Naive B cell (primary cell): ENCODE measurements around the gene SUCO. TPM values are rescaled to one million over a fixed set of nuclear protein-coding genes. Genes with fewer than 3 reads are reported as not detected.

Source experiments
- ATAC-seq, 2 donors: fragments of 150-1000 bp; cut with Tn5 transposase; 2 replicates each; pipeline ENCODE4 v1.10.0; 2021; ENCODE audit warnings: low read depth in 2 of 2, mild to moderate bottlenecking in 2 of 2, moderate library complexity in 2 of 2
- DNase-seq: peaks from one replicate; pipeline ENCODE4 v3.0.0; 2022
- H3K27ac Mint-ChIP-seq, 6 donors: one replicate each; pipeline ENCODE4 v1.8.0; 2020 to 2022; ENCODE audit warnings: mild to moderate bottlenecking in 6 of 6, mixed read lengths in 6 of 6, moderate library complexity in 5 of 6, inconsistent platforms in 2 of 6
- H3K27me3 Mint-ChIP-seq, 3 donors: one replicate each; pipeline ENCODE4 v1.8.0; 2021 to 2022; ENCODE audit warnings: mixed read lengths in 3 of 3, mild to moderate bottlenecking in 1 of 3
- H3K36me3 Mint-ChIP-seq, 2 donors: one replicate each; pipeline ENCODE4 v1.8.0; 2020 to 2022; ENCODE audit warnings: mixed read lengths in 2 of 2, inconsistent platforms in 1 of 2, mild to moderate bottlenecking in 1 of 2
- H3K4me1 Mint-ChIP-seq, 3 donors: one replicate each; pipeline ENCODE4 v1.8.0; 2020 to 2022; ENCODE audit warnings: mixed read lengths in 3 of 3, inconsistent platforms in 1 of 3, mild to moderate bottlenecking in 1 of 3, moderate library complexity in 1 of 3
- H3K4me3 Mint-ChIP-seq, 8 donors: one replicate each; pipeline ENCODE4 v1.8.0; 2020 to 2022; ENCODE audit warnings: mild to moderate bottlenecking in 8 of 8, mixed read lengths in 8 of 8, moderate library complexity in 8 of 8, inconsistent platforms in 2 of 8
- H3K9me3 Mint-ChIP-seq, 7 donors: one replicate each; pipeline ENCODE4 v1.8.0; 2020 to 2022; ENCODE audit warnings: mixed read lengths in 7 of 7, mild to moderate bottlenecking in 5 of 7, inconsistent platforms in 2 of 7, moderate library complexity in 1 of 7
- polyA plus RNA-seq, 6 donors: library from polyadenylated mRNA; unstranded; fragments of 300-500 nt; fragmentation: Illumina TruSeq; gene quantifications; one replicate each; pipeline ENCODE4 v1.2.3, GENCODE V29; 2021; ENCODE audit warnings: low read depth in 6 of 6

SUCO gene
- polyA plus RNA-seq, 6 donors from 2014 or later = 18.6 to 22.0 (median 20.6) TPM

GRCh38 chr1:172554915-172555314 is 22.0 kb downstream of the SUCO start:
- no peaks in the 10 kb centered on the region for H3K9me3 Mint-ChIP-seq
- H3K27me3 Mint-ChIP-seq = no peaks in the 10 kb centered on the region
- no peak overlapping the region for H3K4me3 Mint-ChIP-seq
- H3K27ac Mint-ChIP-seq = peak overlapping the region in 2 of 6 donors; percentile 0 to 7
- peaks cover 6 to 19% of the 10 kb centered on the region in 2 donors for H3K36me3 Mint-ChIP-seq
- no peak for DNase-seq
- ATAC-seq = no peak
- peaks cover 0 to 13% (median 12%) of the 10 kb centered on the region in 3 donors for H3K4me1 Mint-ChIP-seq

GRCh38 chr1:172556461-172556860 is 23.5 kb downstream of the SUCO start:
- H3K4me3 Mint-ChIP-seq = no peak overlapping the region
- peaks cover 19 to 23% of the 10 kb centered on the region in 2 donors for H3K36me3 Mint-ChIP-seq
- H3K4me1 Mint-ChIP-seq = peaks cover 0 to 8% (median 6%) of the 10 kb centered on the region in 3 donors
- ATAC-seq (no peak), DNase-seq (no peak)
- H3K9me3 Mint-ChIP-seq = no peaks in the 10 kb centered on the region
- no peak overlapping the region for H3K27ac Mint-ChIP-seq
- H3K27me3 Mint-ChIP-seq = no peaks in the 10 kb centered on the region

- H3K4me1 Mint-ChIP-seq = peaks cover 0 to 5% (median 5%) of the 10 kb centered on the region in 3 donors
- ATAC-seq (no peak), DNase-seq (no peak)
- no peaks in the 10 kb centered on the region for H3K27me3 Mint-ChIP-seq
- no peaks in the 10 kb centered on the region for H3K9me3 Mint-ChIP-seq
- H3K36me3 Mint-ChIP-seq = peaks cover 24 to 27% of the 10 kb centered on the region in 2 donors
- no peak overlapping the region for H3K4me3 Mint-ChIP-seq
- H3K27ac Mint-ChIP-seq = no peak overlapping the region
Observed at GRCh38 chr1:172557270-172557669, 24.3 kb downstream of the SUCO start.

GRCh38 chr1:172559572-172560210 is 26.7 kb downstream of the SUCO start:
- H3K27ac Mint-ChIP-seq = peak overlapping the region in 2 of 6 donors; percentile 6 to 33
- no peak overlapping the region for H3K4me3 Mint-ChIP-seq
- peaks cover 0 to 12% (median 8%) of the 10 kb centered on the region in 7 donors for H3K9me3 Mint-ChIP-seq
- H3K36me3 Mint-ChIP-seq = peaks cover 41 to 47% of the 10 kb centered on the region in 2 donors
- no peaks in the 10 kb centered on the region for H3K27me3 Mint-ChIP-seq
- DNase-seq = no peak
- no peak for ATAC-seq
- peaks cover 10 to 23% (median 13%) of the 10 kb centered on the region in 3 donors for H3K4me1 Mint-ChIP-seq

GRCh38 chr1:172561252-172561651 is 28.3 kb downstream of the SUCO start:
- peaks cover 37 to 60% of the 10 kb centered on the region in 2 donors for H3K36me3 Mint-ChIP-seq
- H3K4me1 Mint-ChIP-seq = peaks cover 8 to 23% (median 10%) of the 10 kb centered on the region in 3 donors
- peaks cover 0 to 12% (median 8%) of the 10 kb centered on the region in 7 donors for H3K9me3 Mint-ChIP-seq
- H3K27me3 Mint-ChIP-seq = no peaks in the 10 kb centered on the region
- DNase-seq (no peak), ATAC-seq (no peak)
- H3K4me3 Mint-ChIP-seq = no peak overlapping the region
- H3K27ac Mint-ChIP-seq = peak overlapping the region in 1 of 6 donors; percentile 75

- peaks cover 10 to 18% (median 11%) of the 10 kb centered on the region in 3 donors for H3K4me1 Mint-ChIP-seq
- H3K4me3 Mint-ChIP-seq = no peak overlapping the region
- peak overlapping the region in 4 of 6 donors; percentile 14 to 97 (median 52) for H3K27ac Mint-ChIP-seq
- ATAC-seq (no peak), DNase-seq (no peak)
- no peaks in the 10 kb centered on the region for H3K27me3 Mint-ChIP-seq
- H3K9me3 Mint-ChIP-seq = peaks cover 5 to 17% (median 13%) of the 10 kb centered on the region in 7 donors
- H3K36me3 Mint-ChIP-seq = peaks cover 44 to 54% of the 10 kb centered on the region in 2 donors
Observed at GRCh38 chr1:172566196-172566997, 33.4 kb downstream of the SUCO start.

GRCh38 chr1:172567720-172568119 is 34.8 kb downstream of the SUCO start:
- peak overlapping the region in 2 of 6 donors; percentile 9 to 30 for H3K27ac Mint-ChIP-seq
- H3K36me3 Mint-ChIP-seq = peaks cover 38 to 46% of the 10 kb centered on the region in 2 donors
- H3K4me1 Mint-ChIP-seq = peaks cover 10 to 17% (median 11%) of the 10 kb centered on the region in 3 donors

GRCh38 chr1:172574080-172574479 is 41.1 kb downstream of the SUCO start:
- ATAC-seq = no peak

More at GRCh38 chr1:172567720-172568119, 34.8 kb downstream of the SUCO start:
- DNase-seq (no peak), ATAC-seq (no peak)
- Mint-ChIP-seq H3K9me3 (peaks cover 5 to 17% (median 13%) of the 10 kb centered on the region in 7 donors), H3K4me3 (no peak overlapping the region), H3K27me3 (no peaks in the 10 kb centered on the region)

GRCh38 chr1:172578586-172578985 is 45.6 kb downstream of the SUCO start:
- Mint-ChIP-seq H3K9me3 (no peaks in the 10 kb centered on the region), H3K4me3 (no peak overlapping the region), H3K36me3 (peaks cover 8 to 31% of the 10 kb centered on the region in 2 donors), H3K27ac (no peak overlapping the region), H3K27me3 (no peaks in the 10 kb centered on the region), H3K4me1 (no peaks in the 10 kb centered on the region)
- DNase-seq (no peak), ATAC-seq (no peak)

More at GRCh38 chr1:172574080-172574479, 41.1 kb downstream of the SUCO start:
- Mint-ChIP-seq H3K9me3 (peaks cover 4 to 5% (median 5%) of the 10 kb centered on the region in 7 donors), H3K36me3 (peaks cover 17 to 38% of the 10 kb centered on the region in 2 donors), H3K27me3 (no peaks in the 10 kb centered on the region), H3K4me3 (no peak overlapping the region), H3K4me1 (peaks cover 0 to 3% (median 0%) of the 10 kb centered on the region in 3 donors), H3K27ac (no peak overlapping the region)
- DNase-seq = no peak

- no peak for ATAC-seq
- H3K36me3 Mint-ChIP-seq = peaks cover 8 to 24% of the 10 kb centered on the region in 2 donors
- no peaks in the 10 kb centered on the region for H3K27me3 Mint-ChIP-seq
- no peak overlapping the region for H3K4me3 Mint-ChIP-seq
- no peaks in the 10 kb centered on the region for H3K9me3 Mint-ChIP-seq
- no peak for DNase-seq
- no peaks in the 10 kb centered on the region for H3K4me1 Mint-ChIP-seq
- H3K27ac Mint-ChIP-seq = peak overlapping the region in 1 of 6 donors; percentile 38
Observed at GRCh38 chr1:172581273-172581672, 48.3 kb downstream of the SUCO start.

GRCh38 chr1:172581779-172582178 is 48.8 kb downstream of the SUCO start:
- DNase-seq = no peak
- Mint-ChIP-seq H3K4me3 (no peak overlapping the region), H3K4me1 (no peaks in the 10 kb centered on the region), H3K36me3 (peaks cover 8 to 24% of the 10 kb centered on the region in 2 donors), H3K9me3 (no peaks in the 10 kb centered on the region), H3K27me3 (no peaks in the 10 kb centered on the region), H3K27ac (peak overlapping the region in 2 of 6 donors; percentile 38 to 50)
- ATAC-seq = no peak

- Mint-ChIP-seq H3K4me1 (no peaks in the 10 kb centered on the region), H3K27ac (no peak overlapping the region), H3K4me3 (no peak overlapping the region), H3K27me3 (no peaks in the 10 kb centered on the region), H3K9me3 (no peaks in the 10 kb centered on the region), H3K36me3 (peaks cover 6 to 24% of the 10 kb centered on the region in 2 donors)
- ATAC-seq (no peak), DNase-seq (no peak)
Observed at GRCh38 chr1:172582889-172583288, 49.9 kb downstream of the SUCO start.

GRCh38 chr1:172585348-172585747 is 52.4 kb downstream of the SUCO start:
- H3K27ac Mint-ChIP-seq = no peak overlapping the region
- H3K27me3 Mint-ChIP-seq = no peaks in the 10 kb centered on the region
- no peaks in the 10 kb centered on the region for H3K9me3 Mint-ChIP-seq
- DNase-seq (no peak), ATAC-seq (no peak)
- H3K4me1 Mint-ChIP-seq = no peaks in the 10 kb centered on the region
- H3K4me3 Mint-ChIP-seq = no peak overlapping the region
- H3K36me3 Mint-ChIP-seq = peaks cover 19 to 29% of the 10 kb centered on the region in 2 donors
